H1 (cell line): Measurements from ENCODE around the gene CAD. TPM values are rescaled to one million over a fixed set of nuclear protein-coding genes. Genes with fewer than 3 reads are reported as not detected.

Experiments used
- ATF3 ChIP-seq: IDR thresholded peaks from 2 replicates; pipeline ENCODE4 v1.6.1; 2011; ENCODE audit warnings: low read depth, mild to moderate bottlenecking, low read length; ENCODE audit not compliant: insufficient read depth
- CREB1 ChIP-seq: IDR thresholded peaks from 2 replicates; pipeline ENCODE4 v1.6.1; 2012; ENCODE audit warnings: inconsistent platforms
- CTBP2 ChIP-seq: IDR thresholded peaks from 2 replicates; pipeline ENCODE4 v1.7.0; 2011; ENCODE audit warnings: borderline replicate concordance, mild to moderate bottlenecking, moderate library complexity, mixed read lengths, low read length; ENCODE audit not compliant: insufficient read depth, insufficient read length
- EZH2 ChIP-seq: fragments of 200-600 bp; sonication (generic); IDR thresholded peaks from 2 replicates; pipeline ENCODE4 v1.7.1; 2012; ENCODE audit warnings: low read depth, mild to moderate bottlenecking, moderate library complexity, low read length, inconsistent platforms; ENCODE audit not compliant: severe bottlenecking
- GTF2F1 ChIP-seq: IDR thresholded peaks from 2 replicates; pipeline ENCODE4 v1.6.1; 2012; ENCODE audit warnings: low read depth, low read length, improper control_type of control experiment, borderline replicate concordance
- HDAC2 ChIP-seq, 2 experiments: fragments of 300-600 bp in 1 of 2; sonication (generic) in 1 of 2; IDR thresholded peaks; 2 replicates each; pipeline ENCODE4 v1.6.1; 2011 to 2012; ENCODE audit warnings: low read depth in 2 of 2, low read length in 2 of 2, mild to moderate bottlenecking in 2 of 2, moderate library complexity in 2 of 2, borderline replicate concordance in 1 of 2, inconsistent platforms in 1 of 2
- MAX ChIP-seq: IDR thresholded peaks from 2 replicates; pipeline ENCODE4 v1.6.1; 2012; ENCODE audit warnings: inconsistent platforms
- NANOG ChIP-seq: IDR thresholded peaks from 2 replicates; pipeline ENCODE4 v1.6.1; 2011; ENCODE audit warnings: low read length, low read depth, mild to moderate bottlenecking, inconsistent platforms; ENCODE audit not compliant: insufficient read depth, poor library complexity, severe bottlenecking
- PHF8 ChIP-seq: fragments of 200-600 bp; sonication (generic); conservative IDR thresholded peaks from 2 replicates; pipeline ENCODE4 v1.7.1; 2012; ENCODE audit warnings: low read depth, mild to moderate bottlenecking, inconsistent platforms, low read length, moderate library complexity
- POLR2A ChIP-seq, 2 experiments: IDR thresholded peaks; 1 replicate in 1 of 2; 2 replicates in 1 of 2; pipeline ENCODE4 v1.6.1; 2011; ENCODE audit warnings: low read depth in 2 of 2, low read length in 2 of 2, mild to moderate bottlenecking in 2 of 2; ENCODE audit errors: control extremely low read depth in 1 of 2
- POLR2AphosphoS5 ChIP-seq: IDR thresholded peaks from 2 replicates; pipeline ENCODE4 v1.6.1; 2011; ENCODE audit warnings: low read depth, low read length
- RAD21 ChIP-seq, 2 experiments: IDR thresholded peaks in 1 of 2; conservative IDR thresholded peaks in 1 of 2; 2 replicates each; pipeline ENCODE4 v1.6.1; 2011; ENCODE audit warnings: low read depth in 2 of 2, low read length in 2 of 2, improper control_type of control experiment in 1 of 2, inconsistent platforms in 1 of 2, mild to moderate bottlenecking in 1 of 2, moderate library complexity in 1 of 2
- RBBP5 ChIP-seq: IDR thresholded peaks from 2 replicates; pipeline ENCODE4 v1.7.1; 2012; ENCODE audit warnings: low read depth, mild to moderate bottlenecking, inconsistent platforms, low read length, moderate library complexity, borderline replicate concordance
- SP4 ChIP-seq: IDR thresholded peaks from 2 replicates; pipeline ENCODE4 v1.6.1; 2012; ENCODE audit warnings: low read length, inconsistent platforms
- TAF1 ChIP-seq: IDR thresholded peaks from 2 replicates; pipeline ENCODE4 v1.6.1; 2011; ENCODE audit warnings: mild to moderate bottlenecking, low read depth, low read length
- TBP ChIP-seq: IDR thresholded peaks from 2 replicates; pipeline ENCODE4 v1.6.1; 2011; ENCODE audit warnings: low read depth, low read length, improper control_type of control experiment
- TEAD4 ChIP-seq: IDR thresholded peaks from 2 replicates; pipeline ENCODE4 v1.6.1; 2012; ENCODE audit warnings: low read depth, low read length, inconsistent platforms, mixed read lengths
- YY1 ChIP-seq: IDR thresholded peaks from 2 replicates; pipeline ENCODE4 v1.6.1; 2011; ENCODE audit warnings: low read depth, mild to moderate bottlenecking, low read length
- polyA plus RNA-seq, 7 experiments: library from polyadenylated mRNA; depleted of rRNA in 3 of 7; stranded (reverse) in 5 of 7; unstranded in 2 of 7; fragments of >200 nt in 5 of 7; fragments of 200-250 nt in 2 of 7; gene quantifications; 1 replicate in 5 of 7; 2 replicates in 1 of 7; 4 replicates in 1 of 7; pipeline versions ENCODE4 v1.2.1 to v1.2.3, GENCODE V29; 2011 to 2013; ENCODE audit warnings: missing spikeins in 2 of 7, mixed read lengths in 2 of 7
- total RNA-seq: library from RNA; stranded (reverse); fragmentation: NEBNext Ultra II Directional; extraction: Animal tissue kit (Norgen Biotek cat#: 25700); gene quantifications from 2 replicates; pipeline ENCODE4 v1.2.1, GENCODE V29; 2021
- TF ChIP-seq, protein P1 (sequence below), 3 experiments: IDR thresholded peaks; 1 replicate in 2 of 3; 2 replicates in 1 of 3; pipeline versions ENCODE4 v1.5.1 to v1.6.1; 2011; ENCODE audit warnings: low read length in 3 of 3, mild to moderate bottlenecking in 3 of 3, inconsistent platforms in 2 of 3, low read depth in 1 of 3, moderate library complexity in 1 of 3; ENCODE audit not compliant: insufficient read depth in 1 of 3; ENCODE audit errors: control extremely low read depth in 1 of 3

Gene CAD
- total and polyA plus RNA-seq, 2 of the 8 experiments (the other 6 are each of a cell fraction or from before 2014, with no cell fraction given), result 130 to 146 TPM

GRCh38 chr2:27217173-27218121 is at the start of gene CAD (continued):
- peak; percentile 1 for TF ChIP-seq NANOG
- TF ChIP-seq YY1, result peak; percentile 61; the same call in 1 of the 2 replicates
- TF ChIP-seq TBP, result peak; percentile 84
- TF ChIP-seq EZH2, result no peak
- TF ChIP-seq TEAD4, result peak; percentile 30; the same call in 1 of the 2 replicates
- peak; percentile 83; the same call in 1 of the 2 replicates for TF ChIP-seq POLR2AphosphoS5
- peak; percentile 69; the same call in 1 of the 2 replicates for TF ChIP-seq RBBP5
- 0 out of 2 replicates have a peak, but pooled peaks have one; percentile 30 for TF ChIP-seq ATF3
- no peak for TF ChIP-seq SP4
- TF ChIP-seq PHF8, result peak; percentile 82
- peak; percentile 77 for TF ChIP-seq CREB1
- TF ChIP-seq RAD21 (IDR thresholded peaks at IDR 0.05 in 1 of 2, conservative IDR thresholded peaks at IDR 0.05 in 1 of 2; ENCODE audit: low read depth in 2 of 2, low read length in 2 of 2), result no peak
- peak; percentile 58; the same call in 1 of the 2 replicates for TF ChIP-seq GTF2F1
- TF ChIP-seq POLR2A (IDR thresholded peaks at IDR 0.05; ENCODE audit: control extremely low read depth in 1 of 2, low read depth in 2 of 2, low read length in 2 of 2), result peak; percentile 71 to 89
- TF ChIP-seq, protein P1, sequence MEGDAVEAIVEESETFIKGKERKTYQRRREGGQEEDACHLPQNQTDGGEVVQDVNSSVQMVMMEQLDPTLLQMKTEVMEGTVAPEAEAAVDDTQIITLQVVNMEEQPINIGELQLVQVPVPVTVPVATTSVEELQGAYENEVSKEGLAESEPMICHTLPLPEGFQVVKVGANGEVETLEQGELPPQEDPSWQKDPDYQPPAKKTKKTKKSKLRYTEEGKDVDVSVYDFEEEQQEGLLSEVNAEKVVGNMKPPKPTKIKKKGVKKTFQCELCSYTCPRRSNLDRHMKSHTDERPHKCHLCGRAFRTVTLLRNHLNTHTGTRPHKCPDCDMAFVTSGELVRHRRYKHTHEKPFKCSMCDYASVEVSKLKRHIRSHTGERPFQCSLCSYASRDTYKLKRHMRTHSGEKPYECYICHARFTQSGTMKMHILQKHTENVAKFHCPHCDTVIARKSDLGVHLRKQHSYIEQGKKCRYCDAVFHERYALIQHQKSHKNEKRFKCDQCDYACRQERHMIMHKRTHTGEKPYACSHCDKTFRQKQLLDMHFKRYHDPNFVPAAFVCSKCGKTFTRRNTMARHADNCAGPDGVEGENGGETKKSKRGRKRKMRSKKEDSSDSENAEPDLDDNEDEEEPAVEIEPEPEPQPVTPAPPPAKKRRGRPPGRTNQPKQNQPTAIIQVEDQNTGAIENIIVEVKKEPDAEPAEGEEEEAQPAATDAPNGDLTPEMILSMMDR (IDR thresholded peaks at IDR 0.05; ENCODE audit: control extremely low read depth in 1 of 3, insufficient read depth in 1 of 3, low read depth in 1 of 3, low read length in 3 of 3), result peak; percentile 2 to 28 (median 25); a peak in 3 of 4 replicates
- peak in 1 of 2 experiments; percentile 2; a peak in 1 of 4 replicates for TF ChIP-seq HDAC2 (IDR thresholded peaks at IDR 0.05; ENCODE audit: borderline replicate concordance in 1 of 2, low read depth in 2 of 2, low read length in 2 of 2)
- TF ChIP-seq TAF1, result peak; percentile 78
- no peak for TF ChIP-seq CTBP2
- peak; percentile 100 for TF ChIP-seq MAX
